ENCODE results near the gene ACSF2. TPM values are rescaled to one million over a fixed set of nuclear protein-coding genes. Genes with fewer than 3 reads are reported as not detected.

The ACSF2 gene
- total and polyA plus RNA-seq, 2 of the 13 experiments (the other 11 are each of a cell fraction or from before 2014, with no cell fraction given), result 87.3 to 109 TPM

DNA sequence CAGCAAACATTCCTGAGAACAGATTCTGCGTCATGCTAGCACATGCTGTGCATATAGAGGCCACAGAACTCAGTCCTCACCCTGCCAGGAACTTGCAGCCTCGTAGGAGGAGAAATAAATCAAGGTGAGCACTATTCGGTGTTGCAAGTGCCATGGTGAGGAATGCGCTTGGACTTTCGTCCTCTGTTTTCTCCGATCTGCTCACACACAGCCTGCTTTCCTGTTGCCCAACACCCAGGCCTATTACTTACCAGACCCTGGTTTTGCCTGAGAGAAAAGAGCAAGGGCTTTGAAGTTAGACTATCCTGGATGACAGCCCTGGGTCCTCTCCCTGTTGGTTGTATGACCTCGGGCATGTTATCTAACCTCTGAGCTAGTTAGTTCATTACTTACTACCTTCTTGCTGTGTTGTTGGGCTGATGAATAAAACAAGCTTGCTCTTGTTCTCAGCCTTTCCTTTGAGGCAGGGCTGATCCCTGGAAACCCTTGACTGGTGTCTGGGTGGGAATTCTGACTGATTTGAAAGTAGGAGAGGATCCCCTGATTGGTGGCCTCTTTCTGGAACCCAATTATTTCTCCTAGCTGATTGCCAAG is 2.9 kb downstream of the ACSF2 start (continued):
- TF ChIP-seq, protein P1, sequence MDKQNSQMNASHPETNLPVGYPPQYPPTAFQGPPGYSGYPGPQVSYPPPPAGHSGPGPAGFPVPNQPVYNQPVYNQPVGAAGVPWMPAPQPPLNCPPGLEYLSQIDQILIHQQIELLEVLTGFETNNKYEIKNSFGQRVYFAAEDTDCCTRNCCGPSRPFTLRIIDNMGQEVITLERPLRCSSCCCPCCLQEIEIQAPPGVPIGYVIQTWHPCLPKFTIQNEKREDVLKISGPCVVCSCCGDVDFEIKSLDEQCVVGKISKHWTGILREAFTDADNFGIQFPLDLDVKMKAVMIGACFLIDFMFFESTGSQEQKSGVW (CRISPR knock-in tag; IDR thresholded peaks at IDR 0.05; ENCODE audit: borderline replicate concordance), result no peak
- TF ChIP-seq PAF1 (CRISPR knock-in tag; IDR thresholded peaks at IDR 0.05), result no peak
- 0 out of 2 replicates have a peak, but pooled peaks have one; percentile 47 for TF ChIP-seq CHD4 (IDR thresholded peaks at IDR 0.05; ENCODE audit: borderline replicate concordance, low read length)
- peak; percentile 94 for TF ChIP-seq HMG20B (CRISPR knock-in tag; conservative IDR thresholded peaks at IDR 0.05)
- no peak for TF ChIP-seq REXO4 (CRISPR knock-in tag; IDR thresholded peaks at IDR 0.05; ENCODE audit: borderline replicate concordance)
- TF ChIP-seq SMAD3 (CRISPR knock-in tag; IDR thresholded peaks at IDR 0.05), result peak; percentile 99
- no peak for TF ChIP-seq NAIF1 (CRISPR knock-in tag; IDR thresholded peaks at IDR 0.05; ENCODE audit: borderline replicate concordance)
- TF ChIP-seq BRD4 (CRISPR knock-in tag; IDR thresholded peaks at IDR 0.05), result peak; percentile 62; the same call in 1 of the 2 replicates
- TF ChIP-seq NRL (CRISPR knock-in tag; IDR thresholded peaks at IDR 0.05; ENCODE audit: borderline replicate concordance), result no peak
- TF ChIP-seq ZNF841 (CRISPR knock-in tag; IDR thresholded peaks at IDR 0.05; ENCODE audit: borderline replicate concordance), result no peak
- TF ChIP-seq HNF4G (IDR thresholded peaks at IDR 0.05; ENCODE audit: borderline replicate concordance, low read depth, low read length), result peak; percentile 95
- TF ChIP-seq HNF4G (CRISPR knock-in tag; IDR thresholded peaks at IDR 0.05; ENCODE audit: borderline replicate concordance, low read depth), result peak; percentile 91; the same call in 1 of the 2 replicates
- TF ChIP-seq PCBP2 (optimal IDR thresholded peaks at IDR 0.05; ENCODE audit: low read depth, low read length, poor library complexity, severe bottlenecking), result no peak
- no peak for TF ChIP-seq ZNF510 (CRISPR knock-in tag; IDR thresholded peaks at IDR 0.05; ENCODE audit: low read depth)
- peak; percentile 83; the same call in 1 of the 2 replicates for TF ChIP-seq NCOR1 (IDR thresholded peaks at IDR 0.05; ENCODE audit: borderline replicate concordance, low read length)
- TF ChIP-seq SUZ12 (IDR thresholded peaks at IDR 0.05; ENCODE audit: low read depth, low read length), result no peak
- peak; percentile 83 for TF ChIP-seq POGZ (CRISPR knock-in tag; IDR thresholded peaks at IDR 0.05)
- TF ChIP-seq YEATS2 (CRISPR knock-in tag; IDR thresholded peaks at IDR 0.05; ENCODE audit: borderline replicate concordance), result peak; percentile 92
- TF ChIP-seq ZNF720 (CRISPR knock-in tag; IDR thresholded peaks at IDR 0.05), result no peak
- peak; percentile 46; the same call in 1 of the 2 replicates for TF ChIP-seq GMEB1 (CRISPR knock-in tag; IDR thresholded peaks at IDR 0.05; ENCODE audit: borderline replicate concordance)
- no peak for TF ChIP-seq ZNF850 (CRISPR knock-in tag; conservative IDR thresholded peaks at IDR 0.05)
- TF ChIP-seq, protein P2, sequence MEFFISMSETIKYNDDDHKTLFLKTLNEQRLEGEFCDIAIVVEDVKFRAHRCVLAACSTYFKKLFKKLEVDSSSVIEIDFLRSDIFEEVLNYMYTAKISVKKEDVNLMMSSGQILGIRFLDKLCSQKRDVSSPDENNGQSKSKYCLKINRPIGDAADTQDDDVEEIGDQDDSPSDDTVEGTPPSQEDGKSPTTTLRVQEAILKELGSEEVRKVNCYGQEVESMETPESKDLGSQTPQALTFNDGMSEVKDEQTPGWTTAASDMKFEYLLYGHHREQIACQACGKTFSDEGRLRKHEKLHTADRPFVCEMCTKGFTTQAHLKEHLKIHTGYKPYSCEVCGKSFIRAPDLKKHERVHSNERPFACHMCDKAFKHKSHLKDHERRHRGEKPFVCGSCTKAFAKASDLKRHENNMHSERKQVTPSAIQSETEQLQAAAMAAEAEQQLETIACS (CRISPR knock-in tag; IDR thresholded peaks at IDR 0.05), result 0 out of 2 replicates have a peak, but pooled peaks have one; percentile 8
- no peak for TF ChIP-seq ZNF737 (CRISPR knock-in tag; IDR thresholded peaks at IDR 0.05; ENCODE audit: borderline replicate concordance)
- TF ChIP-seq FOXA1 (IDR thresholded peaks at IDR 0.05), result no peak
- TF ChIP-seq FOXA1 (CRISPR knock-in tag; IDR thresholded peaks at IDR 0.05), result peak; percentile 65
- no peak for TF ChIP-seq CHCHD3 (CRISPR knock-in tag; IDR thresholded peaks at IDR 0.05)
- no peak for TF ChIP-seq ZNF563 (CRISPR knock-in tag; IDR thresholded peaks at IDR 0.05)
- no peak for TF ChIP-seq ZNF549 (CRISPR knock-in tag; IDR thresholded peaks at IDR 0.05)
- TF ChIP-seq TEAD3 (CRISPR knock-in tag; optimal IDR thresholded peaks at IDR 0.05; ENCODE audit: borderline replicate concordance), result peak; percentile 98

Measured in HepG2 (cell line).